ENCODE data around the gene UEVLD.

The UEVLD gene

GRCh38 chr11:18575361-18575760 is 13.2 kb downstream of the UEVLD start:
- TF ChIP-seq CTCF (IDR thresholded peaks at IDR 0.05; ENCODE audit: insufficient read depth, low read length, poor library complexity, severe bottlenecking) = no peak
- Histone ChIP-seq H3K27me3 (replicated peaks; ENCODE audit: control insufficient read depth, insufficient read depth, low read length) (no peaks in the 10 kb centered on the region), H3K36me3 (ENCODE audit: control insufficient read depth, insufficient read depth, low read length) (peaks cover 4% of the 10 kb centered on the region), H3K4me3 (replicated peaks; ENCODE audit: low read depth, low read length) (no peak overlapping the region)
- DNase-seq (ENCODE audit: extremely low read depth, insufficient read length) = no peak

GRCh38 chr11:18567081-18567480 is 21.5 kb downstream of the UEVLD start:
- Histone ChIP-seq H3K4me3 (replicated peaks; ENCODE audit: low read depth, low read length) (no peak overlapping the region), H3K27me3 (replicated peaks; ENCODE audit: control insufficient read depth, insufficient read depth, low read length) (no peaks in the 10 kb centered on the region), H3K36me3 (ENCODE audit: control insufficient read depth, insufficient read depth, low read length) (peaks cover 6% of the 10 kb centered on the region)
- TF ChIP-seq CTCF (IDR thresholded peaks at IDR 0.05; ENCODE audit: insufficient read depth, low read length, poor library complexity, severe bottlenecking) = no peak
- DNase-seq (ENCODE audit: extremely low read depth, insufficient read length) = no peak

GRCh38 chr11:18566406-18566805 is 22.1 kb downstream of the UEVLD start:
- Histone ChIP-seq H3K36me3 (ENCODE audit: control insufficient read depth, insufficient read depth, low read length) (peaks cover 4% of the 10 kb centered on the region), H3K27me3 (replicated peaks; ENCODE audit: control insufficient read depth, insufficient read depth, low read length) (no peaks in the 10 kb centered on the region), H3K4me3 (replicated peaks; ENCODE audit: low read depth, low read length) (no peak overlapping the region)
- no peak for DNase-seq (ENCODE audit: extremely low read depth, insufficient read length)
- TF ChIP-seq CTCF (IDR thresholded peaks at IDR 0.05; ENCODE audit: insufficient read depth, low read length, poor library complexity, severe bottlenecking) = no peak

DNA sequence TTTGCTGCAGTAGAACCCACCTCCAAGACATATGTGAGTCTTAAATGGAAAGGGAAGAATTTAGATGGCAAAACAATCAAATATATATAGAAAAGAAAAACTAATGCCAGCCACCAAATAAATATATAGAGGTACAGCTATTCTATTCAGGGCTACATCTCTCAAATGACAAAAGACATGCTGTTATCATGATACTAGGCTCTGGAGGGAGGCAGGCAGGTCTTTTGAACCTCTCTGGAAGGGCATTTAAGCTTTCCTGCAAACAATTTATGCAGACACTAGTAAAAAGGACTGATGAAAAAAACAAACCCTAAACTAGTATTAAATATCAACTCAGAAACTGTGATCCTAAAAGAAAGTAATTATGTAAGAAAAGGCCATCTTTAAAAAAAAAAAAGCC is 24.4 kb downstream of the UEVLD start:
- H3K27me3 ChIP-seq (replicated peaks; ENCODE audit: control insufficient read depth, insufficient read depth, low read length) = no peaks in the 10 kb centered on the region
- no peak overlapping the region for H3K4me3 ChIP-seq (replicated peaks; ENCODE audit: low read depth, low read length)
- DNase-seq (ENCODE audit: extremely low read depth, insufficient read length) = no peak
- no peak for TF ChIP-seq CTCF (IDR thresholded peaks at IDR 0.05; ENCODE audit: insufficient read depth, low read length, poor library complexity, severe bottlenecking)
- peaks cover 3% of the 10 kb centered on the region for H3K36me3 ChIP-seq (ENCODE audit: control insufficient read depth, insufficient read depth, low read length)

DNA sequence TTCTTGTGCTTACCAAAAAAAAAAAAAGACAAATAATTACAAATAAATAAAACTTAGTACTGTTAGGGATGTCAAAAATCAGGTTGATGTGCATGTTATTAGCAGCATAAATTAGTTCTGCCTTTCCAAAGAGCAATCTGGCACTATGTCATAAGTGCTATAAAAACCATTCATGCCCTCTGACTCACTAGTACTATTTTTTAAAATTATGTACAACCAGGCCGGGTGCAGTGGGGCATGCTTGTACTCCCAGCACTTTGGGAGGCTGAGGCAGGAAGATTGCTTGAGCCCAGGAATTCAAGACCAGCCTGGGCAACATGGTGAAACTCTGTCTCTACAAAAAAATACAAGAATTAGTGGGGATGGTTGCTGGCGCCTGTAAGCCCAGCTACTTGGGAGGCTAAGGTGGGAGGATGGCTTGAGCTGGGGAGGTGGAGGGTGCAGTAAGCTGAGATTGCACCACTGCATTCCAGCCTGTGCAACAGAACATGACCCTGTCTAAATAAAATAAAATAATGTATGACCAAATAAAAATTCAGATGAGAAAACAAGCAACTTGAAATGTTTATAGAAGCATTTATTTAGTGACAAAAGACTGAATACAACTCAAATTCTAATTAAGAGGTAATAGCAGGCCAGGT is 25.3 kb downstream of the UEVLD start:
- Histone ChIP-seq H3K4me3 (replicated peaks; ENCODE audit: low read depth, low read length) (no peak overlapping the region), H3K36me3 (ENCODE audit: control insufficient read depth, insufficient read depth, low read length) (peaks cover 3% of the 10 kb centered on the region), H3K27me3 (replicated peaks; ENCODE audit: control insufficient read depth, insufficient read depth, low read length) (no peaks in the 10 kb centered on the region)
- DNase-seq (ENCODE audit: extremely low read depth, insufficient read length) = no peak
- no peak for TF ChIP-seq CTCF (IDR thresholded peaks at IDR 0.05; ENCODE audit: insufficient read depth, low read length, poor library complexity, severe bottlenecking)

GRCh38 chr11:18548001-18548400 is 40.5 kb downstream of the UEVLD start:
- peaks cover 3% of the 10 kb centered on the region for H3K36me3 ChIP-seq (ENCODE audit: control insufficient read depth, insufficient read depth, low read length)
- no peak for TF ChIP-seq CTCF (IDR thresholded peaks at IDR 0.05; ENCODE audit: insufficient read depth, low read length, poor library complexity, severe bottlenecking)
- H3K4me3 ChIP-seq (replicated peaks; ENCODE audit: low read depth, low read length) = no peak overlapping the region
- DNase-seq (ENCODE audit: extremely low read depth, insufficient read length) = no peak
- no peaks in the 10 kb centered on the region for H3K27me3 ChIP-seq (replicated peaks; ENCODE audit: control insufficient read depth, insufficient read depth, low read length)
